Stimulated activated naive CD8-positive, alpha-beta T cell treated with anti-CD3 and anti-CD28 coated beads, Interleukin-15, amount 100 ng/mL, for 72 hours (primary cell): Measurements from ENCODE around the gene NEK4.
A peak's percentile ranks its signal among the peaks of the same experiment; 100 is the strongest.

ENCODE experiments used
- ATAC-seq: fragments of 150-1000 bp; cut with Tn5 transposase; 2 replicates; pipeline ENCODE4 v1.10.0; 2021; ENCODE audit warnings: mild to moderate bottlenecking, moderate library complexity
- DNase-seq, 2 donors: peaks; one replicate each; pipeline ENCODE4 v3.0.0; 2021 to 2022
- H3K27ac Mint-ChIP-seq, 2 donors: one replicate each; pipeline ENCODE4 v1.8.0; 2022; ENCODE audit warnings: mild to moderate bottlenecking in 2 of 2, mixed read lengths in 2 of 2, moderate library complexity in 2 of 2
- H3K27me3 Mint-ChIP-seq: one replicate; pipeline ENCODE4 v1.8.0; 2022; ENCODE audit warnings: mixed read lengths
- H3K4me1 Mint-ChIP-seq: one replicate; pipeline ENCODE4 v1.8.0; 2022; ENCODE audit warnings: mild to moderate bottlenecking, mixed read lengths
- H3K4me3 Mint-ChIP-seq, 2 donors: one replicate each; pipeline ENCODE4 v1.8.0; 2022; ENCODE audit warnings: mild to moderate bottlenecking in 2 of 2, mixed read lengths in 2 of 2, moderate library complexity in 1 of 2
- H3K9me3 Mint-ChIP-seq, 2 donors: one replicate each; pipeline ENCODE4 v1.8.0; 2022; ENCODE audit warnings: mixed read lengths in 2 of 2

Gene NEK4

GRCh38 chr3:52707585-52707984 is 63.2 kb downstream of the NEK4 start:
- H3K27me3 Mint-ChIP-seq: no peaks in the 10 kb centered on the region
- no peaks in the 10 kb centered on the region for H3K9me3 Mint-ChIP-seq
- no peak for ATAC-seq
- peaks cover 32% of the 10 kb centered on the region for H3K4me1 Mint-ChIP-seq
- DNase-seq: no peak
- H3K4me3 Mint-ChIP-seq: peak overlapping the region; percentile 67 to 83
- H3K27ac Mint-ChIP-seq: peak overlapping the region; percentile 28 to 48

- Mint-ChIP-seq H3K27me3 (no peaks in the 10 kb centered on the region), H3K9me3 (no peaks in the 10 kb centered on the region)
- ATAC-seq: peak; percentile 96
These were observed 64.8 kb downstream of the NEK4 start, which contains the start of the genes GLT8D1 and SPCS1 for GRCh38 chr3:52705688-52706686. Gene GLT8D1 (minus strand): TSS chr3:52705791. CDS start chr3:52700460, 5,331 bp downstream. Gene SPCS1 (plus strand): TSS chr3:52706106. CDS start chr3:52706247, 141 bp downstream.

GRCh38 chr3:52705438-52705687 is 65.4 kb downstream of the NEK4 start:
- Mint-ChIP-seq H3K4me3 (peak overlapping the region; percentile 97 to 98), H3K4me1 (peaks cover 32% of the 10 kb centered on the region), H3K9me3 (no peaks in the 10 kb centered on the region), H3K27me3 (no peaks in the 10 kb centered on the region), H3K27ac (peak overlapping the region; percentile 90 to 97)
- DNase-seq (no peak), ATAC-seq (peak; percentile 73)

More at GRCh38 chr3:52705688-52706686, 64.8 kb downstream of the NEK4 start, which contains the start of the genes GLT8D1 and SPCS1:
- peak within 1 kb of the TSS; percentile 94 to 97 for H3K27ac Mint-ChIP-seq
- peaks cover 32% of the 10 kb centered on the region for H3K4me1 Mint-ChIP-seq
- DNase-seq: peak; percentile 87 to 89
- H3K4me3 Mint-ChIP-seq: peak within 1 kb of the TSS; percentile 97 to 98

GRCh38 chr3:52704611-52705437 is 65.9 kb downstream of the NEK4 start:
- peak; percentile 2 for ATAC-seq
- H3K9me3 Mint-ChIP-seq: no peaks in the 10 kb centered on the region
- peak in 1 of 2 donors; percentile 26 for DNase-seq
- peak overlapping the region; percentile 97 to 98 for H3K4me3 Mint-ChIP-seq
- peaks cover 32% of the 10 kb centered on the region for H3K4me1 Mint-ChIP-seq
- H3K27ac Mint-ChIP-seq: peak overlapping the region; percentile 90 to 97
- no peaks in the 10 kb centered on the region for H3K27me3 Mint-ChIP-seq

- Mint-ChIP-seq H3K27ac (peak overlapping the region in 1 of 2 donors; percentile 34), H3K4me1 (peaks cover 26% of the 10 kb centered on the region), H3K9me3 (no peaks in the 10 kb centered on the region), H3K4me3 (peak overlapping the region; percentile 8 to 18), H3K27me3 (no peaks in the 10 kb centered on the region)
- ATAC-seq (no peak), DNase-seq (no peak)
These were observed 67.4 kb downstream of the NEK4 start for GRCh38 chr3:52703341-52703740.

GRCh38 chr3:52697632-52697965 is 73.1 kb downstream of the NEK4 start:
- no peaks in the 10 kb centered on the region for H3K27me3 Mint-ChIP-seq

GRCh38 chr3:52696830-52697631 is 73.7 kb downstream of the NEK4 start:
- peak overlapping the region in 1 of 2 donors; percentile 25 for H3K27ac Mint-ChIP-seq
- H3K4me1 Mint-ChIP-seq: peaks cover 27% of the 10 kb centered on the region
- DNase-seq (no peak), ATAC-seq (no peak)
- H3K4me3 Mint-ChIP-seq: no peak overlapping the region
- no peaks in the 10 kb centered on the region for H3K27me3 Mint-ChIP-seq
- H3K9me3 Mint-ChIP-seq: no peaks in the 10 kb centered on the region

More at GRCh38 chr3:52697632-52697965, 73.1 kb downstream of the NEK4 start:
- Mint-ChIP-seq H3K4me3 (no peak overlapping the region), H3K4me1 (peaks cover 21% of the 10 kb centered on the region), H3K9me3 (no peaks in the 10 kb centered on the region), H3K27ac (peak overlapping the region in 1 of 2 donors; percentile 57)
- no peak for ATAC-seq
- no peak for DNase-seq

- Mint-ChIP-seq H3K9me3 (no peaks in the 10 kb centered on the region), H3K27me3 (no peaks in the 10 kb centered on the region), H3K4me3 (no peak overlapping the region), H3K27ac (peak overlapping the region in 1 of 2 donors; percentile 52), H3K4me1 (peaks cover 31% of the 10 kb centered on the region)
- DNase-seq (no peak), ATAC-seq (no peak)
These were observed 74.7 kb downstream of the NEK4 start for GRCh38 chr3:52695798-52696671.

- no peaks in the 10 kb centered on the region for H3K9me3 Mint-ChIP-seq
- no peak for ATAC-seq
- no peaks in the 10 kb centered on the region for H3K27me3 Mint-ChIP-seq
- no peak overlapping the region for H3K27ac Mint-ChIP-seq
- no peak overlapping the region for H3K4me3 Mint-ChIP-seq
- peaks cover 42% of the 10 kb centered on the region for H3K4me1 Mint-ChIP-seq
- DNase-seq: no peak
These were observed 76.1 kb downstream of the NEK4 start for GRCh38 chr3:52694528-52695189.

GRCh38 chr3:52693071-52693470 is 77.7 kb downstream of the NEK4 start:
- no peak overlapping the region for H3K4me3 Mint-ChIP-seq

GRCh38 chr3:52690560-52690959 is 80.2 kb downstream of the NEK4 start:
- Mint-ChIP-seq H3K27ac (peak overlapping the region; percentile 37 to 78), H3K4me1 (peaks cover 66% of the 10 kb centered on the region), H3K27me3 (no peaks in the 10 kb centered on the region), H3K4me3 (peak overlapping the region in 1 of 2 donors; percentile 54), H3K9me3 (no peaks in the 10 kb centered on the region)
- no peak for ATAC-seq
- DNase-seq: no peak

More at GRCh38 chr3:52693071-52693470, 77.7 kb downstream of the NEK4 start:
- DNase-seq (no peak), ATAC-seq (no peak)
- H3K4me1 Mint-ChIP-seq: peaks cover 58% of the 10 kb centered on the region
- no peaks in the 10 kb centered on the region for H3K27me3 Mint-ChIP-seq
- no peaks in the 10 kb centered on the region for H3K9me3 Mint-ChIP-seq
- H3K27ac Mint-ChIP-seq: peak overlapping the region in 1 of 2 donors; percentile 72

- no peak for DNase-seq
- H3K4me1 Mint-ChIP-seq: peaks cover 72% of the 10 kb centered on the region
These were observed 81.6 kb downstream of the NEK4 start for GRCh38 chr3:52689151-52689550.

GRCh38 chr3:52688266-52688665 is 82.5 kb downstream of the NEK4 start:
- ATAC-seq (no peak), DNase-seq (no peak)
- H3K27ac Mint-ChIP-seq: peak overlapping the region; percentile 47 to 95

More at GRCh38 chr3:52689151-52689550, 81.6 kb downstream of the NEK4 start:
- Mint-ChIP-seq H3K4me3 (peak overlapping the region; percentile 15 to 90), H3K27me3 (no peaks in the 10 kb centered on the region), H3K27ac (peak overlapping the region; percentile 77 to 89), H3K9me3 (no peaks in the 10 kb centered on the region)
- no peak for ATAC-seq

More at GRCh38 chr3:52688266-52688665, 82.5 kb downstream of the NEK4 start:
- no peaks in the 10 kb centered on the region for H3K27me3 Mint-ChIP-seq
- no peaks in the 10 kb centered on the region for H3K9me3 Mint-ChIP-seq
- H3K4me1 Mint-ChIP-seq: peaks cover 64% of the 10 kb centered on the region
- peak overlapping the region; percentile 44 to 90 for H3K4me3 Mint-ChIP-seq
